Neural progenitor cell (in vitro differentiated cells): ENCODE measurements around the gene UBXN7.

Experiments
- EZH2 ChIP-seq: fragments of 200-600 bp; sonication (generic); IDR thresholded peaks from 2 replicates; pipeline ENCODE4 v1.6.1; 2017; ENCODE audit warnings: antibody characterized with exemption, mild to moderate bottlenecking, moderate library complexity
- EZH2phosphoT487 ChIP-seq: fragments of 200-600 bp; sonication (generic); IDR thresholded peaks from 2 replicates; pipeline ENCODE4 v1.6.1; 2017; ENCODE audit warnings: antibody characterized with exemption
- TF ChIP-seq, protein P1 (sequence below): fragments of 200-600 bp; sonication (generic); IDR thresholded peaks from 2 replicates; pipeline ENCODE4 v1.5.1; 2017; ENCODE audit warnings: antibody characterized with exemption, mild to moderate bottlenecking

DNA sequence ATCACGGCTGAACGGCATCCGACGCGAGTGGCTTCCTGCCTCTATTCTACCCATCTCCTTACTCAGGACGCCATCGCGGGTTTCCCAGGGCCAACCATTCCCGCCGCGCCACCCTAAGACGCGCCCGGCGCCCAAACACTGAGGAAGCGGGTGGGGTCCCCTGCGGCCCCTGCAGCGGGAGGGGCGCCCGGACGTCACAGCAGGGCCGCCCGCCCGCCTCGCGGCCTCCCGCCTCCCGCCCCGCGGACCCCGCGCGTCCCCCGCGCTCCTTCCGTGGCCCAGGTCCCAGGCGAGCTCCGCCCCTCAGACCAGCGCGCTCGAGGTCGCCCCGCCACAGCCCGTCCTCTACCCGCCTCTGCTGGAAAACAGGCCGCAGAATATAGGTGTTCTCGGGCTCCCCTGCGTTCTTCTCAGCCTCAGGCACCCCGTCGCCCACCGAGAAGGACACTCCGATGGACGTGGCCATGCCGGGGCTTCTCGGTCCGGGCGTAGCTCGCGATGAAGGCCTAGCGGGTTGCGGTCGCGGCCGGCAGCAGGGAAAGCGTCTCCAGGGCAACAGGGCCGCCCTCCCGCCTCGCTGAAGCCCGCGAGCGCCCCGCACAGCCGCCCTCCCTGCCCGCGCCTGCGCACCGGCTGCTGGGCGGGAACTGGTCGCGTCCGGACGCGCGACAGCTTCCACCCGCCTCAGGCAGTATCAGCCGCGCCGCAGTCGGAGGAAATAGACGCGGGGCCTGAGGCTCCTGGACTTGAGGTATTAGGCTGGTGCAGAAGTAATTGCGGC is 114.3 kb downstream of the UBXN7 start, which contains the start of gene DYNLT2B:
- TF ChIP-seq, protein P1, sequence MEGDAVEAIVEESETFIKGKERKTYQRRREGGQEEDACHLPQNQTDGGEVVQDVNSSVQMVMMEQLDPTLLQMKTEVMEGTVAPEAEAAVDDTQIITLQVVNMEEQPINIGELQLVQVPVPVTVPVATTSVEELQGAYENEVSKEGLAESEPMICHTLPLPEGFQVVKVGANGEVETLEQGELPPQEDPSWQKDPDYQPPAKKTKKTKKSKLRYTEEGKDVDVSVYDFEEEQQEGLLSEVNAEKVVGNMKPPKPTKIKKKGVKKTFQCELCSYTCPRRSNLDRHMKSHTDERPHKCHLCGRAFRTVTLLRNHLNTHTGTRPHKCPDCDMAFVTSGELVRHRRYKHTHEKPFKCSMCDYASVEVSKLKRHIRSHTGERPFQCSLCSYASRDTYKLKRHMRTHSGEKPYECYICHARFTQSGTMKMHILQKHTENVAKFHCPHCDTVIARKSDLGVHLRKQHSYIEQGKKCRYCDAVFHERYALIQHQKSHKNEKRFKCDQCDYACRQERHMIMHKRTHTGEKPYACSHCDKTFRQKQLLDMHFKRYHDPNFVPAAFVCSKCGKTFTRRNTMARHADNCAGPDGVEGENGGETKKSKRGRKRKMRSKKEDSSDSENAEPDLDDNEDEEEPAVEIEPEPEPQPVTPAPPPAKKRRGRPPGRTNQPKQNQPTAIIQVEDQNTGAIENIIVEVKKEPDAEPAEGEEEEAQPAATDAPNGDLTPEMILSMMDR = no peak
- TF ChIP-seq EZH2 (no peak), EZH2phosphoT487 (no peak)
